ENCODE results near the gene SMIM15.

The SMIM15 gene

DNA sequence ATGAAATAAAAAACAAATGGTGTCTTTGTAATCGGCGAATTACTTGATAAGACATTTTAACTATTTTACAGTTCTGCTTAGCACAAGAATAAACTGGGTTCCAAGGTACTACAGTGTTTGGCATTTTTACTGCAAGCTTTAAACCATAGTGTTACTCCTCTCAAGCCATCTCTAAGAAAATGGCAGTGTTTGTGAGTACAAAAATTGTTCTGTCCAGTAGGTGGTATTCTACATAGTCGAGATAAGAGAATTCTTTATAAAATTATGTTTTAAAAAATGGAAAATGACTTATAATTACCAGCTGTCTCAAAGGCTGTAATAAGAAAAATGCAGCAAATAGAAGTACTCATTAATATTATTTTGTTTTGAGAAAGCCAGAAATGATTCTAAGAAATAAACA, 3.2 kb downstream of the SMIM15 start:
- DNase-seq = no peak

DNA sequence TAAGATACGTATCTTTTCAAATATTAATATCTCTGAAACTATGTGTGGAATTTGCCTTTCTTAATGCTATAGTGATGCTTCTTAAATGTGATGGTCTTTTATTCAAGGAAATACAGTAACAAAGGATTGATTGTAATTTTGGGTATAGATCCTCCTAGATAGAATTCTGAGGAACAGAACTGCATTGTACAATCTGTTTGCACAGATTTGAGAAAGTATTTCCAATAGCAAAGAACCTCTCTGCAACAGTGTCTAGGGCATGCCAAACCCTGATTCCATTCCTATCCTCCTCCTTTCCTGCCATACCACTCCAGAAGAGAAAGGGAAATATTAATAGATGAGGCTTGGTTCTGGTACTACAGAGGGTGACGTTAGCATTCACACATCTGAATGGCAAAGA, 10.4 kb downstream of the SMIM15 start:
- DNase-seq = no peak

DNA sequence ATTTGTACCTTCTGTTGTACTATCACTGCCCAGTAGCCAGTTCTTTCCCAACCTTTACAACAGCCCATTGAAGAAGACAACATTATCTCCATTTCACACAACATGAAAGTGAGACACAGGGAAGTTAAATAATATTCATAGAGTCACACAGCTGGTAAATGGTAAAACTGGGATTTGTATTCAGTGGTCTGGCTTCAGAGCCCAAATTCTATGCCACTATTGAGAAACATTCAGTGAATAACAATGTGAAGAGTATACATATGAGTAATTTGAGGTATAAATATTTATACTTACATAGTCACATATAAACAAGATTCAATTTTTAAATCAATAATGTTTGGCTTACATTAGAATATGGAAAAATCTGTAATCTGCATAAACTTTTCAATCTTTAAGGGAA, 13.8 kb downstream of the SMIM15 start:
- DNase-seq = no peak

DNA sequence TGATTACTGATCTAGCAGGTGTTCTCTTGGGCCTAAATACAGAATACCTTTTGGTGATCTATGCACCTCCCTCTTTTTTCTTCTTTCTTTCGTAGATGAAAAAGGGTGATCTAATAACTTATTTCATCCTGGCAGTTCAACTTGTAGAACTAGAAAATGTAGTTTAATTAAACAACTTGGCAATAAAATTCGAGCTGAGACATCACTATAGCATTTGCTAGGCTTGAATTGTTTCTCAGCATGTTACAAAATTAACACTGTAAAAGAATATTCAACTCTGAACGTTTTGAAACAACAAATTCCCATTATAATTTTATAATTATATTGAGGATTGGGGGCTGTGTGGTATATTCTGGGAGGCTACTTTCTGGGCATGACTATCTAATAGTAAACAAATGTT, 19.5 kb downstream of the SMIM15 start:
- no peak for DNase-seq

- no peak for DNase-seq
Observed at GRCh38 chr5:61142391-61142790, 19.9 kb downstream of the SMIM15 start.

GRCh38 chr5:61141801-61142200, 20.5 kb downstream of the SMIM15 start:
- DNase-seq = no peak

GRCh38 chr5:61139931-61140330, 22.3 kb downstream of the SMIM15 start:
- DNase-seq = no peak

GRCh38 chr5:61139094-61139873, 23.0 kb downstream of the SMIM15 start:
- DNase-seq = no peak

DNA sequence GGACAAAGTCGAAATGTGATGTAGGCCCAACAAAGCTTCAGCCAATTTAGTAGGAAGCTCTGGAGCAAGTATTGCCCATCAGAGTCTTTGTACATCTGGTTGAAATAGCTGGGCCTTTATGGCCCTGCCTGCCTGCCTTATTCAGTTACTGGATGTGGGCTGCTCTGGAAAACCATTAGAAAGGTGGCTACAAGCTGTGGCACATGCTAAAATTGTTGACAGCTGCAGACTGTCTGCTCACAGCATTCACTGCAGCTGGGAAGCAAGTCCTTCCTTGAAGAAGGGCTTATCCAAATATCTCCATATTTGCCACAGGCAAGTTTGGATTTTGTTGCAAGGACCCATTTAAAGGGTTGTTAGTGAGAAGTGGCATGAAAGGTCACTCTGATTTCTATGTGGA, 24.4 kb downstream of the SMIM15 start:
- DNase-seq = no peak

DNA sequence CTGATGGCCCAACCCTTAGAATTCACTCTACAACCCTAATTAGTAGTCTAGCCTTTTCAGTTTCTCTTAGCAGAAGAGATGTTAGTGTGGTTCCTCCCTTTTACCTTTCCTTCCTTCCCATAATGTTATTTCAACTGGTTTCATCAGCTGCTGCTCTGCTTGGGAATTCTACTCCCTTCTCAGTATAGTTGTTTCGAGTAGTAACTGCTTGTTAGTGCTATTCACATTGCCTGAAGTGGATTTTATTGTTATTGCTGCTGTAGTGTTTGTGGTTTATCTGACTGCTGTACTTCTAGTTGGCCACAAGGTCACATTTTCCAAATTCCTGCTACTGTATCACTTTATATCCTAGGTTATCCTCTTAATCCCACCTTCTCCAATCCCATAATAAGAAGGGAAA, 29.7 kb downstream of the SMIM15 start:
- no peak for DNase-seq

- DNase-seq = no peak
Observed at GRCh38 chr5:61130289-61130688, 32.0 kb downstream of the SMIM15 start.

GRCh38 chr5:61123145-61123544, 39.1 kb downstream of the SMIM15 start:
- DNase-seq = no peak

DNA sequence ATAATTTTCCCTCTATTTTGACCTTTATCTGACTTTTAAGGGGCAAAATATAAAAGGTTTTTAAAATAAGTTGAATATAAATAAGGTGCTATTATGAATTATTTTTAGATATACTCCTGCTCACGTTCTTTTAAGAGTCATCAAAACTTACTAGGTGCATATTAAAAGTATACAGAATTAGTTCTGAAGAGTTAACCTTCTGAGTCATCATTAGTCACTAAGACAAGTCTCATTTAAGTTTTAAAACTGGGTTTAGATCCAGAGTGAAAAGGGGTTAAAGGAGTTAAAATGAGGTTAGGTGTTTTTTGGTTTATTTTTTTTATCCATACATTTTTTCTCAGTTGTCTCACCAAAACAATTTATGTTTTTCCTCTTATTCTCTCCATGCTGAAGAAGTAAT, 41.7 kb downstream of the SMIM15 start:
- DNase-seq = no peak

DNA sequence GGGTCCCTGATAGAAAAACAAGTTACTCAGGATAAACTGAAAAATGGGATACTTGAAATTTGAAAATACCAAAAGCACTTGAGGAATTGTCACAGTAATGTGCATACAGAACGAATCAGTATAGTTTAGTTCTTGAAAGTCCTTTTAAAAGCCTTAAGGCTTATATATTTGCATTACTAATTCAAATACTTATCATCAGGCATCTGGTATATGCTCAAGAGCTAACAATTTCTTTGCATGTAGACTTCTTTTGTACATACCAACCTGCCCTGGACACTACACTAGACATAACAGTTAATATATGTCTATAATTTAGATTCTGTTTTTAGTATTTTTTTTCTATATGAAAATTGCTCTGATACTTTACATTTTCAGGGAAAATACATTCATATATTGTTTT, 43.2 kb downstream of the SMIM15 start:
- DNase-seq = no peak

DNA sequence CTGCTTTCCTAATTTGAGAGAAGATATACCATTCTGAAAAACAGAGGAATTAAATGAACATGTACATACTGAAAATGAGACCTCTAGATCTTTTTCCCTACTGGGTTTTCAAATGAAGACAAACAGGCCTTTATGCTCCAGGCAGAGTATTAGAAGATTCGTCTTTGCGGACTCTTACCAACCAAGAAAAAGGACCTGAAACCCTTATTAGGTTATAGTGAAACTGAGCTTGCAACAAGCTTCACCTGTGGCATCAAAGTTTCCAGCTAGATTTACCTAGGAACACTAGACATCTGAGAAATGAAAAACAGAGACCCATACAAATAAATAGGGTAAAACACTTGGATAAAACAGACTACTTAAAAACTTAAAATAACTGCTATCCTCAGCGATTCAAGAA, 46.3 kb downstream of the SMIM15 start:
- DNase-seq = no peak

- no peak for DNase-seq
Observed at GRCh38 chr5:61114441-61114840, 47.8 kb downstream of the SMIM15 start.
